Fibroblast of skin of scalp (primary cell): ENCODE data around the gene LRP4. TPM values are rescaled to one million over a fixed set of nuclear protein-coding genes. Genes with fewer than 3 reads are reported as not detected.
"Not testable (repeated sequence)": the region's sequence is repeated elsewhere in the genome, so short reads cannot be mapped to it uniquely, and the experiment has no call there.

Source experiments
- DNase-seq: peaks from one replicate; pipeline ENCODE4 v3.0.0-alpha.2; 2013
- polyA plus RNA-seq, 2 experiments: library from polyadenylated mRNA; unstranded; fragments of 120-200 nt; gene quantifications; one replicate each; pipeline ENCODE4 v1.2.1, GENCODE V29; 2013; ENCODE audit not compliant: insufficient read length in 2 of 2

Gene LRP4, protein sequence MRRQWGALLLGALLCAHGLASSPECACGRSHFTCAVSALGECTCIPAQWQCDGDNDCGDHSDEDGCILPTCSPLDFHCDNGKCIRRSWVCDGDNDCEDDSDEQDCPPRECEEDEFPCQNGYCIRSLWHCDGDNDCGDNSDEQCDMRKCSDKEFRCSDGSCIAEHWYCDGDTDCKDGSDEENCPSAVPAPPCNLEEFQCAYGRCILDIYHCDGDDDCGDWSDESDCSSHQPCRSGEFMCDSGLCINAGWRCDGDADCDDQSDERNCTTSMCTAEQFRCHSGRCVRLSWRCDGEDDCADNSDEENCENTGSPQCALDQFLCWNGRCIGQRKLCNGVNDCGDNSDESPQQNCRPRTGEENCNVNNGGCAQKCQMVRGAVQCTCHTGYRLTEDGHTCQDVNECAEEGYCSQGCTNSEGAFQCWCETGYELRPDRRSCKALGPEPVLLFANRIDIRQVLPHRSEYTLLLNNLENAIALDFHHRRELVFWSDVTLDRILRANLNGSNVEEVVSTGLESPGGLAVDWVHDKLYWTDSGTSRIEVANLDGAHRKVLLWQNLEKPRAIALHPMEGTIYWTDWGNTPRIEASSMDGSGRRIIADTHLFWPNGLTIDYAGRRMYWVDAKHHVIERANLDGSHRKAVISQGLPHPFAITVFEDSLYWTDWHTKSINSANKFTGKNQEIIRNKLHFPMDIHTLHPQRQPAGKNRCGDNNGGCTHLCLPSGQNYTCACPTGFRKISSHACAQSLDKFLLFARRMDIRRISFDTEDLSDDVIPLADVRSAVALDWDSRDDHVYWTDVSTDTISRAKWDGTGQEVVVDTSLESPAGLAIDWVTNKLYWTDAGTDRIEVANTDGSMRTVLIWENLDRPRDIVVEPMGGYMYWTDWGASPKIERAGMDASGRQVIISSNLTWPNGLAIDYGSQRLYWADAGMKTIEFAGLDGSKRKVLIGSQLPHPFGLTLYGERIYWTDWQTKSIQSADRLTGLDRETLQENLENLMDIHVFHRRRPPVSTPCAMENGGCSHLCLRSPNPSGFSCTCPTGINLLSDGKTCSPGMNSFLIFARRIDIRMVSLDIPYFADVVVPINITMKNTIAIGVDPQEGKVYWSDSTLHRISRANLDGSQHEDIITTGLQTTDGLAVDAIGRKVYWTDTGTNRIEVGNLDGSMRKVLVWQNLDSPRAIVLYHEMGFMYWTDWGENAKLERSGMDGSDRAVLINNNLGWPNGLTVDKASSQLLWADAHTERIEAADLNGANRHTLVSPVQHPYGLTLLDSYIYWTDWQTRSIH (N-terminal part only)
- 9.2 TPM for polyA plus RNA-seq (2013, experiment 1 of 2; ENCODE audit: insufficient read length)
- polyA plus RNA-seq (2013, experiment 2 of 2; ENCODE audit: insufficient read length), result 11.3 TPM

GRCh38 chr11:46918083-46918787 lies at the start of gene LRP4:
Gene LRP4, minus strand, starts transcription at chr11:46918550. Its CDS starts 171 bp downstream, at chr11:46918379.
- DNase-seq, result peak; percentile 45

GRCh38 chr11:46967962-46968361 lies 49.6 kb upstream of the LRP4 start:
- no peak for DNase-seq

GRCh38 chr11:46966773-46967172 lies 48.4 kb upstream of the LRP4 start:
- DNase-seq, result no peak

DNA sequence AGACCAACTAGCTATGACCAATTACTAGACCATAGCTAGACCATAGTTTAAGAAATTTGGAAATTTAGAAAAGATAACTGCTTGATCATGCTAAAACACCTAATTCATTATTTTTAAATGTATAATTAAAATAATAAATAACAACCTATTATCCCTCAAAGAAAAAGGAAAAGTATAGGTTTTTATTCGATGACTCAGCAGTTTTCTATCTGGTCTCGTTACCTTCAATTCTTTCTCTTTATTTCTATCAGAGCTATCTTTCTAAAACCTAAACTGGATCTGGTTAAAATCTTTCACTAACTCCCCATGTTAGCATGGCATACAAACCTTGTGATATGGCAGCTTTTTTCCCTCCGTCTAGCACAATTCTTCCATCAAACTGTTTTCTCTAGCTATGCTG lies 45.5 kb upstream of the LRP4 start:
- DNase-seq, result no peak

- DNase-seq, result not testable (repeated sequence)
These were observed 43.5 kb upstream of the LRP4 start for GRCh38 chr11:46961886-46962285.

- DNase-seq, result no peak
These were observed 42.7 kb upstream of the LRP4 start for GRCh38 chr11:46961041-46961440.

DNA sequence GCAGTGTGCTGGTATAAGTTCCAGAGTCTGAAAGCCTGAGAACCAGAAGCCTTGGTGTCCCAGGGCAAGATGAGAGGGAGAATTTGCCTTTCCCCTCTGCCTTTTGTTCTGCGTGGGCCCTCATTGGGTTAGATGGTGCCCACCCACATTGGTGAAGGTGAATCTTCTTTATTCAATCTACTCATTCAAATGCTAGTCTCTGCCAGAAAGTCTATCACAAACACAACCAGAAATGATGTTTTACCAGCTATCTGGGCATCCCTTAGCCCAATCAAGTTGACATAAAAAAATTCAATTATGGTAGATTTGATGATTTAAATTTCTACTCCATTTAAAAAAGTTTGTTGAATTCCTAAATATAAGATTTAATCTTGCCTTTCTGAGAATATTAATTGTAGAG lies 40.4 kb upstream of the LRP4 start:
- DNase-seq, result no peak

DNA sequence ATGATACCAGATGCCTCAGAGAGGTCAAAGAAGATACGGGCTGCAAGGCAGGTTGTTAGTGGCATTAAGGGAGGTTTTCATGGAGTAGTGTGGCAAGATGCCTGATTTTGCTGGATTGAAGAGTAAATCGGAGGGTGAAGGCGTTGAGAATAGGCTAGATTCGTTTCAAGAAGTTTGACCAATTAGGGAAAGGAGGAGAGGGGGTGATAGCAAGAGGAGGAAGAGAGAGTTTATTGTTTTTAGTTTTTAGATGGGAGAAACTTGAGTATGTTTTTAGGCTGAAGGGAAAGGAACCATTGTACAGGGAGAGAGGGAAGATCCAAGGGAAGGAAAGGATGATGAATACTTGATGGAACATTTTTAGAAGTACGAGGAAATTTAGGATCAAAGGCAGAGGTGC lies 34.7 kb upstream of the LRP4 start:
- no peak for DNase-seq

DNA sequence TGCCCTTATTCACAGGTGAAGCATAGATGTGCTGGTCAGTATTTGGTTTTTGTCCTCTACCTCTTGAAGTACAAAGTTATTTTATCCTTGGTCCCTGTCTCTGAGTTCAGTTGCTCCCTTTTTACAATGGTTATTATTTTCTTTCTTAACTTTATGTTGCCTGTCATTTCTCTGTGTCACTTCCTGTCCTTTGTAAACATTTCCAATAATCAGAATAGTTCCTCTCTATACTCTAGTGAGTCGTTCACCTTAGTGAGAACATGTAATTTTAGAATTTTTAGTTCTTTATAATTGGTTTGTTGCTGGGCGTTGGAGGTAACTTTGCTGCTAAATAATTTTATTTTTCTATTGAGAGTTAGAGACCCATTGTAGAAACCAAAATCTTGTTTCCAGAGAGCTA lies 34.2 kb upstream of the LRP4 start:
- DNase-seq, result no peak

DNA sequence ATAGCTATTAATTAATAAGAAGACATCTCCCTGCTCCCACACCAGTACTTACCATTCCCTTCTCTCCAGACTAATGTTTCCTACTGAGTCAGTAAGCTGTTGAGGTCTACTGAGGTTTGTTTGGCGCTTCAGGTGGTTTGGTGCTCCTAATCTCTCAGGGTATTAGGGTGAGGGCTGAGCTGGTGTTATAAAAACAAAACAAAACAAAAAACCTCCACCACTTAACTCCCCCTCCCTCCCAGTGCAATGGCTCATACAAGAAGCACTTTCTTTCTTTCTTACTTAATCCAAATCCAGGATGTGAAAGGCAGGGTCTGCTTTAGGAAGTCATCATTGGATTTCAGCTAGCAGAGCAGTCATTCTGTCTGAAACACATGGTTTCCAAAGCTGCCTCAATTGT lies 33.5 kb upstream of the LRP4 start:
- DNase-seq, result no peak

DNA sequence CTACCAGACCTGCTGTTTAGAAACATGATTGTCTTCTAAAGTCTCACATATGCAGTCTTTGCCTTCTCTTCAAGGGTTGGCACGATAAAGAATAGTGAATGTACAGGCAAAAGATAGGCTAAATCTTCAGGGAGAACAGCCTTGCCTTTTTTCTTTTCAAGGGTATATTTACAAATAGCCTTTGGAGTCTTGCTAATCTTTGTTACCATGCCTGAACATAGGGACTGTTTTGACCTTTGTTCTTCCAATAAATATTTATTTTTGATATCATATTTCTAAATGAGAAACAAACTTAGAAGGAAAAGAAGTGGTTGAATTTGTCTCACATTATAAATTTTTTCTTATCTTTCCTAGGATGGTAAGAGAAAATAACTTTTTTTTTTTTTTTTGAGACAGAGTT lies 30.9 kb upstream of the LRP4 start:
- DNase-seq, result no peak

- DNase-seq, result peak; percentile 68
These were observed 30.2 kb upstream of the LRP4 start for GRCh38 chr11:46948378-46949131.

- DNase-seq, result no peak
These were observed 29.2 kb upstream of the LRP4 start for GRCh38 chr11:46947399-46948077.

- DNase-seq, result no peak
These were observed 26.2 kb upstream of the LRP4 start for GRCh38 chr11:46944356-46945075.

DNA sequence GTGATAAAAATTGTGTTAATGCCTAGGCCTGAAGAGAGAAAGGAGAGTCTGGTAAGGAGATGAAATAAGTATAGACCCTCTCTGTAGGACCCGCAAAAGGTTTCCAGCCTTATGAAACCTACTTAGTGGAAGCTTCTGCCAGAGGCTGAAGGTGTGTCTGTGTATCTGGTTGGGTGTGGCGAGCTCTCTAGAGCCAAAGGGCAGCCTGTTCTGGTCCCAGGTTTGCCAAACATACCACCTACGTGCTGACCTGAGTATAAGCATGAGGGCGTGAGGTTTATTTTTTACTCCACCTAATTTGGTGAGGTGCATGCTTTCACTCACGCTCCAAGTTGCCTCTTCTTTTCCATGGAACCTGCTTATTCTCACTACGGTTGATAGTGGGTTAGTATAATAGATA lies 23.8 kb upstream of the LRP4 start:
- DNase-seq, result no peak

GRCh38 chr11:46936138-46937110 lies 18.1 kb upstream of the LRP4 start, which contains the start of gene CSTPP1:
Gene CSTPP1, plus strand, starts transcription at chr11:46936761. Its CDS starts 45 bp downstream, at chr11:46936806.
- DNase-seq, result peak; percentile 94

- DNase-seq, result peak; percentile 40
These were observed 11.7 kb upstream of the LRP4 start for GRCh38 chr11:46930089-46930488.

GRCh38 chr11:46928701-46929100 lies 10.4 kb upstream of the LRP4 start:
- not testable (repeated sequence) for DNase-seq
